ENCODE results near the gene SWSAP1.

DNA sequence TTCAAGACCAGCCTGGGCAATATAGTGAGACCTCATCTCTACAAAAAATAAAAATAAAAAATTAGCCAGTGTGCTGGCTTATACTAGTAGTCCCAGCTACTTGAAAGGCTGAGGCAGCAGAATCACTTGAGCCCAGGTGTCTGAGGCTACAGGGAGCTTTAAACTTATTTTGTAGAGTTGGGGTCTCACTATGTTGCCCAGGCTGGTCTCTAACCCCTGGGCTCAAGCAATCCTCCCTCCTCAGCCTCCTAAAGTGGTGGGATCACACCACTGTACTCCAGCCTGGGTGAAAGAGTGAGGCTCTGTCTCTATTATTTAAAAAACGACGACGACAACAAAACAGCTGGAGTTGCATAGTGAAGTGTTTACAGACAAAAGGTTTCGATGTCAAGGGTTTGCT, 43.0 kb upstream of the SWSAP1 start:
- TF ChIP-seq, protein P1, sequence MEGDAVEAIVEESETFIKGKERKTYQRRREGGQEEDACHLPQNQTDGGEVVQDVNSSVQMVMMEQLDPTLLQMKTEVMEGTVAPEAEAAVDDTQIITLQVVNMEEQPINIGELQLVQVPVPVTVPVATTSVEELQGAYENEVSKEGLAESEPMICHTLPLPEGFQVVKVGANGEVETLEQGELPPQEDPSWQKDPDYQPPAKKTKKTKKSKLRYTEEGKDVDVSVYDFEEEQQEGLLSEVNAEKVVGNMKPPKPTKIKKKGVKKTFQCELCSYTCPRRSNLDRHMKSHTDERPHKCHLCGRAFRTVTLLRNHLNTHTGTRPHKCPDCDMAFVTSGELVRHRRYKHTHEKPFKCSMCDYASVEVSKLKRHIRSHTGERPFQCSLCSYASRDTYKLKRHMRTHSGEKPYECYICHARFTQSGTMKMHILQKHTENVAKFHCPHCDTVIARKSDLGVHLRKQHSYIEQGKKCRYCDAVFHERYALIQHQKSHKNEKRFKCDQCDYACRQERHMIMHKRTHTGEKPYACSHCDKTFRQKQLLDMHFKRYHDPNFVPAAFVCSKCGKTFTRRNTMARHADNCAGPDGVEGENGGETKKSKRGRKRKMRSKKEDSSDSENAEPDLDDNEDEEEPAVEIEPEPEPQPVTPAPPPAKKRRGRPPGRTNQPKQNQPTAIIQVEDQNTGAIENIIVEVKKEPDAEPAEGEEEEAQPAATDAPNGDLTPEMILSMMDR (IDR thresholded peaks at IDR 0.05; ENCODE audit: insufficient read depth, low read depth, low read length), result no peak
- no peak for TF ChIP-seq EZH2 (IDR thresholded peaks at IDR 0.05; ENCODE audit: insufficient read depth, low read length)

Data from astrocyte (in vitro differentiated cells and primary cell).